Measurements from ENCODE around the gene PTX3.

- no peak for TF ChIP-seq EZH2 (IDR thresholded peaks at IDR 0.05; ENCODE audit: insufficient read depth, poor library complexity, severe bottlenecking)
- TF ChIP-seq EZH2phosphoT487 (IDR thresholded peaks at IDR 0.05; ENCODE audit: insufficient read depth, low read depth), result no peak
Measured at GRCh38 chr3:157469561-157470294, 33.1 kb downstream of the PTX3 start.
